Endothelial cell of umbilical vein (primary cell): ENCODE data around the gene DNM2. TPM values are rescaled to one million over a fixed set of nuclear protein-coding genes. Genes with fewer than 3 reads are reported as not detected.
A peak's percentile ranks its signal among the peaks of the same experiment; 100 is the strongest.

Experiments
- BruUV-seq: library from RNA; stranded (reverse); fragments of 400-500 nt; replicated peaks from 2 replicates; lab custom pipeline; 2021; lab: Mats Ljungman, UMichigan
- CTCF ChIA-PET: fragments of 300-600, 350-600 bp; sonication (Branson Sonifier 250); formaldehyde crosslinking; loops from one replicate; lab custom pipeline; 2021; ENCODE audit warnings: antibody characterized with exemption, inconsistent platforms; lab: Charles Lee
- POLR2A ChIA-PET: fragments of 300-600, 350-600 bp; sonication (Branson Sonifier 250); formaldehyde crosslinking; loops from one replicate; lab custom pipeline; 2021; ENCODE audit warnings: antibody characterized with exemption, inconsistent platforms; lab: Charles Lee
- DNase-seq: peaks from one replicate; pipeline ENCODE4 v3.0.0-alpha.2; 2011; ENCODE audit warnings: low read depth, low spot score
- FAIRE-seq: peaks from 2 replicates; lab custom pipeline; 2011; peaks lifted over from hg19 to GRCh38; lab: Jason Lieb, UNC
- H2AFZ ChIP-seq: 2 replicates; pipeline ENCODE4 v1.6.0; 2012; ENCODE audit warnings: low read depth, low read length, control low read depth, inconsistent platforms
- H3K27ac ChIP-seq: 2 replicates; pipeline ENCODE4 v1.5.1; 2011; ENCODE audit warnings: low read depth, mild to moderate bottlenecking, control low read depth, low read length, moderate library complexity; ENCODE audit not compliant: insufficient read depth
- H3K27me3 ChIP-seq, 2 experiments: 2 replicates each; pipeline versions ENCODE4 v1.6.0 to v1.6.1; 2011; ENCODE audit warnings: low read length in 2 of 2, mixed read lengths in 1 of 2; ENCODE audit not compliant: control insufficient read depth in 2 of 2, insufficient read depth in 2 of 2
- H3K36me3 ChIP-seq, 2 experiments: 2 replicates in 1 of 2; 3 replicates in 1 of 2; pipeline ENCODE4 v1.5.1; 2011; ENCODE audit warnings: low read length in 2 of 2, mild to moderate bottlenecking in 1 of 2, moderate library complexity in 1 of 2; ENCODE audit not compliant: control insufficient read depth in 2 of 2, insufficient read depth in 2 of 2; ENCODE audit errors: extremely low read depth in 1 of 2
- H3K4me1 ChIP-seq: 3 replicates; pipeline ENCODE4 v1.5.1; 2011; ENCODE audit warnings: mild to moderate bottlenecking, low read length; ENCODE audit not compliant: control insufficient read depth, insufficient read depth; ENCODE audit errors: extremely low read depth
- H3K4me2 ChIP-seq: 2 replicates; pipeline ENCODE4 v1.6.1; 2011; ENCODE audit warnings: low read length, control low read depth, mixed read lengths; ENCODE audit not compliant: insufficient read depth
- H3K4me3 ChIP-seq, 3 experiments: fragments of 200-600 bp in 1 of 3; sonication (generic), shearing (Covaris generic) in 1 of 3; replicated peaks in 1 of 3; 2 replicates each; pipeline ENCODE4 v1.5.1; 2011 to 2016; ENCODE audit warnings: control low read depth in 3 of 3, low read length in 3 of 3, mild to moderate bottlenecking in 2 of 3, inconsistent platforms in 1 of 3, low read depth in 1 of 3, moderate library complexity in 1 of 3; ENCODE audit not compliant: insufficient read depth in 1 of 3
- H3K79me2 ChIP-seq: 2 replicates; pipeline ENCODE4 v1.6.0; 2012; ENCODE audit warnings: low read length, inconsistent platforms; ENCODE audit not compliant: control insufficient read depth, insufficient read depth
- H3K9ac ChIP-seq: replicated peaks from 2 replicates; pipeline ENCODE3; 2011; ENCODE audit warnings: low read length, control low read depth; ENCODE audit not compliant: insufficient read depth; ENCODE audit errors: extremely low read depth
- H3K9me1 ChIP-seq: replicated peaks from 3 replicates; pipeline ENCODE4 v1.6.0; 2011; ENCODE audit warnings: mild to moderate bottlenecking, low read length; ENCODE audit not compliant: control insufficient read depth, insufficient read depth; ENCODE audit errors: extremely low read depth
- H3K9me3 ChIP-seq: replicated peaks from 2 replicates; pipeline ENCODE4 v1.5.1; 2012; ENCODE audit warnings: low read length, inconsistent platforms; ENCODE audit not compliant: control insufficient read depth, insufficient read depth
- H4K20me1 ChIP-seq: replicated peaks from 2 replicates; pipeline ENCODE3; 2011; ENCODE audit warnings: mild to moderate bottlenecking, low read length; ENCODE audit not compliant: control insufficient read depth, insufficient read depth; ENCODE audit errors: extremely low read depth
- CTCF ChIP-seq, 2 donors: IDR thresholded peaks; 1 replicate in 1 of 2; 2 replicates in 1 of 2; pipeline ENCODE4 v1.5.1; 2011; ENCODE audit warnings: low read length in 2 of 2, mild to moderate bottlenecking in 2 of 2, moderate library complexity in 2 of 2, control low read depth in 1 of 2, inconsistent platforms in 1 of 2, low read depth in 1 of 2; ENCODE audit not compliant: insufficient read depth in 1 of 2; ENCODE audit errors: extremely low read depth in 1 of 2
- EZH2 ChIP-seq: IDR thresholded peaks from 2 replicates; pipeline ENCODE4 v1.6.1; 2012; ENCODE audit warnings: borderline replicate concordance, low read depth, mild to moderate bottlenecking, moderate library complexity, low read length, inconsistent platforms; ENCODE audit not compliant: severe bottlenecking
- FOS ChIP-seq: IDR thresholded peaks from 2 replicates; pipeline ENCODE4 v1.6.1; 2011; ENCODE audit warnings: mild to moderate bottlenecking, low read length, moderate library complexity, borderline replicate concordance; ENCODE audit not compliant: insufficient read depth
- GATA2 ChIP-seq: IDR thresholded peaks from 2 replicates; pipeline ENCODE4 v1.7.0; 2011; ENCODE audit warnings: low read depth, mild to moderate bottlenecking, moderate library complexity, mixed read lengths, low read length; ENCODE audit not compliant: insufficient read length, insufficient read depth
- JUN ChIP-seq: IDR thresholded peaks from 2 replicates; pipeline ENCODE4 v1.6.1; 2011; ENCODE audit warnings: borderline replicate concordance, low read depth; ENCODE audit not compliant: insufficient read length, insufficient read depth
- MAX ChIP-seq: IDR thresholded peaks from 2 replicates; pipeline ENCODE4 v1.6.1; 2011; ENCODE audit not compliant: insufficient read depth, insufficient read length
- POLR2A ChIP-seq: IDR thresholded peaks from 2 replicates; pipeline ENCODE4 v1.6.1; 2012; ENCODE audit warnings: low read depth, mild to moderate bottlenecking, control low read depth, low read length
- POLR2AphosphoS5 ChIP-seq: IDR thresholded peaks from 2 replicates; pipeline ENCODE4 v1.6.1; 2012; ENCODE audit warnings: low read depth, mild to moderate bottlenecking, control low read depth, low read length, moderate library complexity; ENCODE audit not compliant: insufficient read depth
- dilution Hi-C: fragments of 300-500 bp; cut with MboI; formaldehyde crosslinking; loops from one replicate; pipeline ENCODE4 v1.15.0; 2019; ENCODE audit warnings: low sequenced_read_pairs; ENCODE audit not compliant: extremely low pct_ligation_motif_present
- intact Hi-C: fragments of 100-400 bp; cut with micrococcal nuclease; formaldehyde crosslinking; loops from one replicate; pipeline ENCODE4 v1.10.0; 2022
- polyA plus RNA-seq, 4 experiments: library from polyadenylated mRNA; depleted of rRNA in 3 of 4; stranded (reverse) in 3 of 4; unstranded in 1 of 4; fragments of >200 nt; gene quantifications; 2 replicates each; pipeline versions ENCODE4 v1.2.1 to v1.2.3, GENCODE V29; 2011 to 2012; ENCODE audit warnings: missing spikeins in 1 of 4
- total RNA-seq: library from RNA; stranded (reverse); gene quantifications from 2 replicates; pipeline ENCODE4 v1.2.3, GENCODE V29; 2021

Gene DNM2
- total and polyA plus RNA-seq, 2 donors (not counting 3 experiments of a cell fraction or from before 2014, with no cell fraction given): 81.8 to 175 TPM

GRCh38 chr19:10740798-10741197, 22.9 kb downstream of the DNM2 start:
- H2AFZ ChIP-seq: no peak overlapping the region
- H3K27ac ChIP-seq: no peak overlapping the region
- H3K36me3 ChIP-seq: no peaks in the 10 kb centered on the region
- no peaks in the 10 kb centered on the region for H4K20me1 ChIP-seq
- peaks cover 9% of the 10 kb centered on the region for H3K4me1 ChIP-seq
- H3K9me1 ChIP-seq: no peaks in the 10 kb centered on the region
- H3K27me3 ChIP-seq: no peaks in the 10 kb centered on the region
- no peak overlapping the region for H3K4me2 ChIP-seq
- ChIA-PET POLR2A (no interaction called here), CTCF (interaction anchor here (1.0 kb wide), 1 partner anchor 11 kb away, joined by 4 read pairs; no protein-coding TSS in a partner anchor)
- dilution Hi-C loops (no loop called here), intact Hi-C loops (no loop called here)
- H3K9me3 ChIP-seq: no peaks in the 10 kb centered on the region
- TF ChIP-seq JUN: no peak
- no peak for TF ChIP-seq CTCF (IDR thresholded peaks at IDR 0.05; ENCODE audit: extremely low read depth in 1 of 2, insufficient read depth in 1 of 2, low read depth in 1 of 2, low read length in 2 of 2)
- TF ChIP-seq FOS: no peak
- no TSS peak for BruUV-seq
- no peak for FAIRE-seq
- no peak overlapping the region for H3K9ac ChIP-seq
- no peak for DNase-seq
- peaks cover 83% of the 10 kb centered on the region for H3K79me2 ChIP-seq
- no peak overlapping the region for H3K4me3 ChIP-seq

GRCh38 chr19:10742476-10742875, 24.6 kb downstream of the DNM2 start:
- no peaks in the 10 kb centered on the region for H3K9me1 ChIP-seq
- dilution Hi-C loops (no loop called here), intact Hi-C loops (no loop called here)
- no peak overlapping the region for H3K9ac ChIP-seq
- H3K27me3 ChIP-seq: no peaks in the 10 kb centered on the region
- H3K36me3 ChIP-seq: no peaks in the 10 kb centered on the region
- POLR2A ChIA-PET: no interaction called here
- no peaks in the 10 kb centered on the region for H4K20me1 ChIP-seq
- CTCF ChIA-PET: interaction anchor here (0.8 to 1.5 kb wide), 8 partner anchors 10 to 128 kb away, joined by 3 to 6 read pairs (median 4); partner anchors contain the start of gene DNM2
- H3K27ac ChIP-seq: no peak overlapping the region
- peaks cover 9% of the 10 kb centered on the region for H3K4me1 ChIP-seq
- peak; percentile 61 for TF ChIP-seq POLR2A
- peak; percentile 71 for TF ChIP-seq POLR2AphosphoS5
- TF ChIP-seq GATA2: peak; percentile 27
- TF ChIP-seq JUN: no peak
- no peak for TF ChIP-seq CTCF (IDR thresholded peaks at IDR 0.05; ENCODE audit: extremely low read depth in 1 of 2, insufficient read depth in 1 of 2, low read depth in 1 of 2, low read length in 2 of 2)
- no peak for TF ChIP-seq FOS
- no peak for TF ChIP-seq MAX
- no peak for TF ChIP-seq EZH2
- H3K79me2 ChIP-seq: peaks cover 79% of the 10 kb centered on the region
- no peak overlapping the region for H2AFZ ChIP-seq
- peak; percentile 95 for DNase-seq
- FAIRE-seq: peak; percentile 89
- no peak overlapping the region for H3K4me3 ChIP-seq
- no TSS peak for BruUV-seq
- H3K9me3 ChIP-seq: no peaks in the 10 kb centered on the region
- H3K4me2 ChIP-seq: no peak overlapping the region
